ENCODE results near the gene MRPL17. TPM values are rescaled to one million over a fixed set of nuclear protein-coding genes. Genes with fewer than 3 reads are reported as not detected.

Gene MRPL17
- total and polyA plus RNA-seq, 2 of the 13 experiments (the other 11 are each of a cell fraction or from before 2014, with no cell fraction given), result 59.4 to 90.0 TPM

DNA sequence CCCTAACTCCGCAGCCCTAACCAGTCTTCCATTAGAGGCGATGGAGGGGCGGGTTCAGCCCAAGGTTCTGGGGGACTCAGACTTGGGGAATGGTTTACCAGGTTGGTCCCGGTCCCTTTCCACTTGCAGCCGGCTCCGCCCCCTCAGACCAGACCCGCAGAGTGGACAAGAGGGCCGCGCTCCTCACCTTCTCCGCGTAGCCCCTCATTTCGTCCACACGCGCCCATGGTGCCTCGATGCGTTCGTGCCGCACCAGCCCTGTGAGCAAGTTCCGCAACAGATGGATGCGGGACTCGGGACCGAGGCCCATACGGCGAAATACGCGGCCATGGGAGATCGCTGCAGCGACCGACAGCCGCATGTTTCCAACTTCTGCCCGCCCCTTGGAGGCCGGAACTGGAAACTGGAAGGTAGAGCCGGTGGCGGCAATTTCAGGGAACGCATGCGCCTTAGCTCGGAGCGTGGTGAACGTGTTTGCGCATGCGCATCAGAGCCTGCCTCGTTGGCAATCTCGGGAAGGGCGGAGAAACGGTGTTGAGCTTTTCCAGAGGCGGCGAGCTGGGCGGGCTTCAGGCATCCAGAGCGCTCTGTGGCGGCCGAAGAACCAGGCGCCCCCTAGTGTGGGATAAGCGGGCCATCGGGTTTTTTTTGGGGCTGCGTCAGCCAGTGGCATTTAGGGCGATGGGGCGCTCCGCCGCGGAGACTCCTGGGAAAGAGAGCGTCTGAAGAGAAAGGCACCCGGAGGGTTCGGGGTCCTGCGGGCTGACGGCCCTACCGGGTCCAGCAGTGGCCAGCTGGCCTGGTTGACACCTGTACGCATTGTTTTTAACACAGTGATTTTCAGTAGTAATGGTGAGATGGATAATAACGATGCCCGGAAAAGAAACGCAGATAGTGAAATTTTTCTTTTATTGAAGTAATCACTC lies at the start of gene MRPL17 (continued):
- TF ChIP-seq, protein P1, sequence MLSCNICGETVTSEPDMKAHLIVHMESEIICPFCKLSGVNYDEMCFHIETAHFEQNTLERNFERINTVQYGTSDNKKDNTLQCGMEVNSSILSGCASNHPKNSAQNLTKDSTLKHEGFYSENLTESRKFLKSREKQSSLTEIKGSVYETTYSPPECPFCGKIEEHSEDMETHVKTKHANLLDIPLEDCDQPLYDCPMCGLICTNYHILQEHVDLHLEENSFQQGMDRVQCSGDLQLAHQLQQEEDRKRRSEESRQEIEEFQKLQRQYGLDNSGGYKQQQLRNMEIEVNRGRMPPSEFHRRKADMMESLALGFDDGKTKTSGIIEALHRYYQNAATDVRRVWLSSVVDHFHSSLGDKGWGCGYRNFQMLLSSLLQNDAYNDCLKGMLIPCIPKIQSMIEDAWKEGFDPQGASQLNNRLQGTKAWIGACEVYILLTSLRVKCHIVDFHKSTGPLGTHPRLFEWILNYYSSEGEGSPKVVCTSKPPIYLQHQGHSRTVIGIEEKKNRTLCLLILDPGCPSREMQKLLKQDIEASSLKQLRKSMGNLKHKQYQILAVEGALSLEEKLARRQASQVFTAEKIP (CRISPR knock-in tag; IDR thresholded peaks at IDR 0.05; ENCODE audit: borderline replicate concordance), result no peak
- TF ChIP-seq POGZ (CRISPR knock-in tag; IDR thresholded peaks at IDR 0.05) (peak; percentile 86), RFXAP (CRISPR knock-in tag; IDR thresholded peaks at IDR 0.05; ENCODE audit: borderline replicate concordance) (peak; percentile 92; the same call in 1 of the 2 replicates), SMARCE1 (IDR thresholded peaks at IDR 0.05; ENCODE audit: borderline replicate concordance) (no peak), ZNF652 (CRISPR knock-in tag; IDR thresholded peaks at IDR 0.05; ENCODE audit: borderline replicate concordance, low read depth) (no peak), SIX4 (CRISPR knock-in tag; IDR thresholded peaks at IDR 0.05) (0 out of 2 replicates have a peak, but pooled peaks have one; percentile 15), NFRKB (IDR thresholded peaks at IDR 0.05) (no peak), ARNTL (CRISPR knock-in tag; IDR thresholded peaks at IDR 0.05) (0 out of 2 replicates have a peak, but pooled peaks have one; percentile 58), ZSCAN20 (CRISPR knock-in tag; IDR thresholded peaks at IDR 0.05; ENCODE audit: borderline replicate concordance) (no peak), ESRRA (CRISPR knock-in tag; IDR thresholded peaks at IDR 0.05; ENCODE audit: low read depth) (peak; percentile 24; the same call in 1 of the 2 replicates), HHEX (CRISPR knock-in tag; IDR thresholded peaks at IDR 0.05) (no peak), NFE2L2 (IDR thresholded peaks at IDR 0.05; ENCODE audit: low read length) (no peak), NFE2 (CRISPR knock-in tag; IDR thresholded peaks at IDR 0.05) (no peak), FOSL1 (CRISPR knock-in tag; IDR thresholded peaks at IDR 0.05; ENCODE audit: borderline replicate concordance) (no peak), ZIK1 (CRISPR knock-in tag; IDR thresholded peaks at IDR 0.05; ENCODE audit: borderline replicate concordance, low read depth) (peak; percentile 98)
- TF ChIP-seq, protein P2, sequence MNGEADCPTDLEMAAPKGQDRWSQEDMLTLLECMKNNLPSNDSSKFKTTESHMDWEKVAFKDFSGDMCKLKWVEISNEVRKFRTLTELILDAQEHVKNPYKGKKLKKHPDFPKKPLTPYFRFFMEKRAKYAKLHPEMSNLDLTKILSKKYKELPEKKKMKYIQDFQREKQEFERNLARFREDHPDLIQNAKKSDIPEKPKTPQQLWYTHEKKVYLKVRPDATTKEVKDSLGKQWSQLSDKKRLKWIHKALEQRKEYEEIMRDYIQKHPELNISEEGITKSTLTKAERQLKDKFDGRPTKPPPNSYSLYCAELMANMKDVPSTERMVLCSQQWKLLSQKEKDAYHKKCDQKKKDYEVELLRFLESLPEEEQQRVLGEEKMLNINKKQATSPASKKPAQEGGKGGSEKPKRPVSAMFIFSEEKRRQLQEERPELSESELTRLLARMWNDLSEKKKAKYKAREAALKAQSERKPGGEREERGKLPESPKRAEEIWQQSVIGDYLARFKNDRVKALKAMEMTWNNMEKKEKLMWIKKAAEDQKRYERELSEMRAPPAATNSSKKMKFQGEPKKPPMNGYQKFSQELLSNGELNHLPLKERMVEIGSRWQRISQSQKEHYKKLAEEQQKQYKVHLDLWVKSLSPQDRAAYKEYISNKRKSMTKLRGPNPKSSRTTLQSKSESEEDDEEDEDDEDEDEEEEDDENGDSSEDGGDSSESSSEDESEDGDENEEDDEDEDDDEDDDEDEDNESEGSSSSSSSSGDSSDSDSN (CRISPR knock-in tag; IDR thresholded peaks at IDR 0.05), result peak; percentile 89
- TF ChIP-seq, protein P3, sequence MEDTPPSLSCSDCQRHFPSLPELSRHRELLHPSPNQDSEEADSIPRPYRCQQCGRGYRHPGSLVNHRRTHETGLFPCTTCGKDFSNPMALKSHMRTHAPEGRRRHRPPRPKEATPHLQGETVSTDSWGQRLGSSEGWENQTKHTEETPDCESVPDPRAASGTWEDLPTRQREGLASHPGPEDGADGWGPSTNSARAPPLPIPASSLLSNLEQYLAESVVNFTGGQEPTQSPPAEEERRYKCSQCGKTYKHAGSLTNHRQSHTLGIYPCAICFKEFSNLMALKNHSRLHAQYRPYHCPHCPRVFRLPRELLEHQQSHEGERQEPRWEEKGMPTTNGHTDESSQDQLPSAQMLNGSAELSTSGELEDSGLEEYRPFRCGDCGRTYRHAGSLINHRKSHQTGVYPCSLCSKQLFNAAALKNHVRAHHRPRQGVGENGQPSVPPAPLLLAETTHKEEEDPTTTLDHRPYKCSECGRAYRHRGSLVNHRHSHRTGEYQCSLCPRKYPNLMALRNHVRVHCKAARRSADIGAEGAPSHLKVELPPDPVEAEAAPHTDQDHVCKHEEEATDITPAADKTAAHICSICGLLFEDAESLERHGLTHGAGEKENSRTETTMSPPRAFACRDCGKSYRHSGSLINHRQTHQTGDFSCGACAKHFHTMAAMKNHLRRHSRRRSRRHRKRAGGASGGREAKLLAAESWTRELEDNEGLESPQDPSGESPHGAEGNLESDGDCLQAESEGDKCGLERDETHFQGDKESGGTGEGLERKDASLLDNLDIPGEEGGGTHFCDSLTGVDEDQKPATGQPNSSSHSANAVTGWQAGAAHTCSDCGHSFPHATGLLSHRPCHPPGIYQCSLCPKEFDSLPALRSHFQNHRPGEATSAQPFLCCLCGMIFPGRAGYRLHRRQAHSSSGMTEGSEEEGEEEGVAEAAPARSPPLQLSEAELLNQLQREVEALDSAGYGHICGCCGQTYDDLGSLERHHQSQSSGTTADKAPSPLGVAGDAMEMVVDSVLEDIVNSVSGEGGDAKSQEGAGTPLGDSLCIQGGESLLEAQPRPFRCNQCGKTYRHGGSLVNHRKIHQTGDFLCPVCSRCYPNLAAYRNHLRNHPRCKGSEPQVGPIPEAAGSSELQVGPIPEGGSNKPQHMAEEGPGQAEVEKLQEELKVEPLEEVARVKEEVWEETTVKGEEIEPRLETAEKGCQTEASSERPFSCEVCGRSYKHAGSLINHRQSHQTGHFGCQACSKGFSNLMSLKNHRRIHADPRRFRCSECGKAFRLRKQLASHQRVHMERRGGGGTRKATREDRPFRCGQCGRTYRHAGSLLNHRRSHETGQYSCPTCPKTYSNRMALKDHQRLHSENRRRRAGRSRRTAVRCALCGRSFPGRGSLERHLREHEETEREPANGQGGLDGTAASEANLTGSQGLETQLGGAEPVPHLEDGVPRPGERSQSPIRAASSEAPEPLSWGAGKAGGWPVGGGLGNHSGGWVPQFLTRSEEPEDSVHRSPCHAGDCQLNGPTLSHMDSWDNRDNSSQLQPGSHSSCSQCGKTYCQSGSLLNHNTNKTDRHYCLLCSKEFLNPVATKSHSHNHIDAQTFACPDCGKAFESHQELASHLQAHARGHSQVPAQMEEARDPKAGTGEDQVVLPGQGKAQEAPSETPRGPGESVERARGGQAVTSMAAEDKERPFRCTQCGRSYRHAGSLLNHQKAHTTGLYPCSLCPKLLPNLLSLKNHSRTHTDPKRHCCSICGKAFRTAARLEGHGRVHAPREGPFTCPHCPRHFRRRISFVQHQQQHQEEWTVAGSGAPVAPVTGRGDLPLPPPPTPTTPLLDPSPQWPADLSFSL (CRISPR knock-in tag; IDR thresholded peaks at IDR 0.05), result no peak
- TF ChIP-seq, protein P4, sequence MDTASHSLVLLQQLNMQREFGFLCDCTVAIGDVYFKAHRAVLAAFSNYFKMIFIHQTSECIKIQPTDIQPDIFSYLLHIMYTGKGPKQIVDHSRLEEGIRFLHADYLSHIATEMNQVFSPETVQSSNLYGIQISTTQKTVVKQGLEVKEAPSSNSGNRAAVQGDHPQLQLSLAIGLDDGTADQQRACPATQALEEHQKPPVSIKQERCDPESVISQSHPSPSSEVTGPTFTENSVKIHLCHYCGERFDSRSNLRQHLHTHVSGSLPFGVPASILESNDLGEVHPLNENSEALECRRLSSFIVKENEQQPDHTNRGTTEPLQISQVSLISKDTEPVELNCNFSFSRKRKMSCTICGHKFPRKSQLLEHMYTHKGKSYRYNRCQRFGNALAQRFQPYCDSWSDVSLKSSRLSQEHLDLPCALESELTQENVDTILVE (CRISPR knock-in tag; IDR thresholded peaks at IDR 0.05), result peak; percentile 85; the same call in 1 of the 2 replicates

All from HepG2 (cell line).